Sciatic nerve (tissue), 2 donors: ENCODE results near the gene HOXA5. TPM values are rescaled to one million over a fixed set of nuclear protein-coding genes. Genes with fewer than 3 reads are reported as not detected.

Source experiments
- ATAC-seq: fragments of 200-7000 bp; cut with Tn5 transposase; one replicate; pipeline ENCODE4 v1.9.1; 2020; ENCODE audit warnings: mild to moderate bottlenecking, moderate library complexity
- DNase-seq: peaks from one replicate; pipeline ENCODE4 v3.0.0-alpha.2; 2020; ENCODE audit warnings: low spot score
- intact Hi-C: fragments of 100-400 bp; cut with DNase I; formaldehyde crosslinking; loops from one replicate; pipeline ENCODE4 v1.14.2; 2022
- total RNA-seq: library from RNA; stranded (reverse); fragmentation: NEBNext Ultra II Directional; extraction: Animal tissue kit (Norgen Biotek cat#: 25700); gene quantifications from one replicate; pipeline ENCODE4 v1.2.1, GENCODE V29; 2021
- donor health status: DM: no; HTN: no; CAD: no.
- donor health status: DM: no; HTN: no; CAD: no.

The HOXA5 gene
- total RNA-seq, 1 donor from 2014 or later = 20.1 TPM

DNA sequence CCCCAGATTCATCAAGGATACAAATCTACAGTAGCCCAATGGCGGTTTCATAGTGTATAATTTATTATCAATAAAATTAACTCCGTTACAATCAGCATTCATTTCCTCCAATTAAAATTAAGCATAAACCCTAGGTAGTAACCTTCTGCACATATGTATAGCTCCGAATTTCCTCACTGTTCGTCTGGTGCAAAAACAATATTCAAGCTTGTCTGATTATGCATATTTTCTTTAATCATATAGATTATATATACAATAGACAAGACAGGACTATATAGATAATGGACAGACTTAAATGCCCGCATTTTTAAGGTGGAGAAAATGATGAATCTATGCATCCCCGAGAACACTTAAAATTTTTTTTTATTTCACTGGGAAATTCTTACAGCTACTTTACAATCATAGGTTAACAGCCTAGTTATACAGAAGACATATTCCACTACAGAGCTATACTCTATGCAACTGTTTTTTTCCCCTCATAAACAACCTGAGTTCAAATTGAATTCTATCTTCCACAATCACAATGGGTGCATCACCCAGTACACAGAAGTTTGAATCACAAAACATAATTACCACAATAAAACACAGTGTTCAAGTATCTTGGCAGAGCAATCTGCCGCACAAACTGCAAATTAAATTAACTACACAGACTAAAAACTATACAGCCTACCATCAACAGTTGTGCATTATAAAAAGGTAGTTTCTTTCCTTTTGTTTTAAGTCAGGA lies 19.2 kb upstream of the HOXA5 start:
- ATAC-seq (no peak), DNase-seq (no peak)
- intact Hi-C loops = no loop called here

DNA sequence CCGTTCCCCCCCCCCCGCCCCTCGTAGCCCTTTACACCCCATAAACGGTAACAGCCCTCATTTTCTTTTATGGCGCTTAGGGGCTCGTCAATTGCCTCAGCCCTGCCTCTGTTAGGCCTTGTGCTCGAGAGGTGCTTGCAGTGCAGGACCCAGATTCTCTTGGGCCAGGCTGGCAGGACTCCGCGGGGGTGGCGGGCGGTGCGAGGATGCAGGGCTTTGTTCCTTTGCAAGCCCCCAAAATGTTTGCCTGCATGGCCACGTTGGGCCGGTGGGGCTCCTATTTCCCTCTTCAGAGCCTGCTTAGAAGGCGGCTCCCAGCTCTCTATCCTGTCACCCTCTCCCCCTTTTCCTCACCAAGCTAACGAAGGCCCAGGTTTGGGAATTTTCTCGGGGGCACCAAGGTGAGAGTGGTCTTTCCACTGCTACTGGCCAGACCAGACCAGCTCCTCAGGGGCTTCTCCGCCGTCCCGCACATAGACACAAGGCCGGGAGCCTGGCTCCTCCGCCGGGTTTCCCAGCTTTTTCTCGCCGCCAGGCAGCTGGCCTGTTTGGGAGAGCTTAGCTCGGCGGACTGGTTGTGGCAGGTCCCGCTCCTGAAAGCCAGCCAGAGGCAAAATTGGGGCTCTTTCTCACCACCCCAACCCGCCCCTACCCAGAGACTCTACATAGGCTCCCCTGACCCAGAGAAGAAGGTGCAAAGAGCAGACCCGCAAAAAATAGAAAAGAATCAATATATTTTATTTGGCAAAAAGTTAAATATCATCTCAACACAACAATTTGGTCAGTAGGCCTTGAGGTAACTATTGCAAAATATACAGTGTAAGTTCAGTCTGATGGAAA lies 18.5 kb upstream of the HOXA5 start:
- DNase-seq (peak; percentile 67), ATAC-seq (no peak)
- intact Hi-C loops = no loop called here

DNA sequence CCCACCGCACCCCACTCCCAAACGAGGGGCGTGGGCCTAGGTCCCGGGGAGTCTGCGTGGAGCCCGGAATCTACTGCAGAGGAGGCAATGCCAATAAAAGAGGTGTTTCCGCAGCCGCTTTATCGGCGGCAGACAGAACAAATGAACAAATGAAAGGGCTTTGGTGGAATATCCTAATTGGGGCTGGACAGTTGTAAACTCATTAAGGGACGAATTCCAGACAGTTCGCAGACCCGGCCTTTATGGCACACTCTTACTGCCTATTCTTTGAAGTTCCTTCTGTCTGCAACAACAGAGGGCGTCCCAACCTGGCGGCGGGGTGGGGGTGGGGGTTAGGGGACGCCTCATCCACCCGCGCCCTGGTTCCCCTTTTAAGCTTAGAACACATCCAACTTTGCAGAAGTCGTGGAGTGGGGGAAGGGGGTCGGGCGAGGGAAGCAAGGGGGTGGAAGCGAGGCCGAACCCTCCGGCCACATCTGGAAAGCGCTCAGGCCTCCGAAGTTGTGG lies 17.8 kb upstream of the HOXA5 start:
- intact Hi-C loops = no loop called here
- ATAC-seq (no peak), DNase-seq (peak; percentile 75)

GRCh38 chr7:27160546-27161213 lies 17.2 kb upstream of the HOXA5 start:
- intact Hi-C loops = no loop called here
- peak; percentile 60 for ATAC-seq
- peak; percentile 94 for DNase-seq

- no peak for ATAC-seq
- intact Hi-C loops = no loop called here
- peak; percentile 61 for DNase-seq
Observed at GRCh38 chr7:27160145-27160545, 16.7 kb upstream of the HOXA5 start.

DNA sequence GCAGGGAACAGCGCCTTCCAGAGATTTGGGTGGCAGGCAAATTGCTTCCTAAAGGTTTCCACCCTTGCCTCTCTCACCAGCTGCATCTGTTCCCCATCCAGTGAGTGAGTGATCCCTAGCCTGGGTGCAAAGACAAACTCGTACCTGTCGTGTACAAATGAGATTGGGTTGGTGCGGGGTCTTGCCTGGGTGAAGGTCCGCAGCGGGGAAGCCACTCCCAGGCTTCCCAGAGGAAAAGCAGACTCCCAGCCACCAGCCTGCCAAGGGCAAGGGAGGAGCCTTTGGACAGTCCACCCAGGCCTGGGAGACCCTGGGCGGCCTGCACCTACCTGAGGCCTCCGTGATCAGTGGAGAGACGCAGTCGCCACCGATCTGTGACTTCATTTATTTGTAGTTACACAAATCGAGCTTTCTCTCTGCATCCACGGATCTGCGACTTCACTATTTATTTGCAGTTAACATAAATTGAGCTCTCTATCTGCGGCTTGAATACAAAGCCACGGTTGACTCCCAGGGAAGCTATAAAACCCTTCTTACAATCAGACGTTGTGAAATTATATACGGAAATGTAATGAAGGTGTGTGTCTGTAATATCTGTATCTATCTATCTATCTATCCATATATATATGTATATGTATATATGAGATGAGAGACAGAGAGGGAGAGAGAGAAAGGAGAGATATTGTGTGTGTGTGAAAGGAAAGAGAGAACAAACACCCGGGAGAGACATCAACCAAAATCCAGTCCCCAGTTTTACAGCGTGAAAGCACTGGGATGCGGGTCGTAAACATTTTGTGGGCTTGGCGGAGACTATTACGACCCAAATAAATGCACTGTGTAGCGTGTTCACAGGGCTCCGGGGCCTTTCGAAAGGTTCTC lies 16.0 kb upstream of the HOXA5 start:
- DNase-seq (no peak), ATAC-seq (no peak)
- intact Hi-C loops = loop anchor here (10.0 kb wide), 1 partner anchor 785 kb away; no protein-coding TSS in a partner anchor

DNA sequence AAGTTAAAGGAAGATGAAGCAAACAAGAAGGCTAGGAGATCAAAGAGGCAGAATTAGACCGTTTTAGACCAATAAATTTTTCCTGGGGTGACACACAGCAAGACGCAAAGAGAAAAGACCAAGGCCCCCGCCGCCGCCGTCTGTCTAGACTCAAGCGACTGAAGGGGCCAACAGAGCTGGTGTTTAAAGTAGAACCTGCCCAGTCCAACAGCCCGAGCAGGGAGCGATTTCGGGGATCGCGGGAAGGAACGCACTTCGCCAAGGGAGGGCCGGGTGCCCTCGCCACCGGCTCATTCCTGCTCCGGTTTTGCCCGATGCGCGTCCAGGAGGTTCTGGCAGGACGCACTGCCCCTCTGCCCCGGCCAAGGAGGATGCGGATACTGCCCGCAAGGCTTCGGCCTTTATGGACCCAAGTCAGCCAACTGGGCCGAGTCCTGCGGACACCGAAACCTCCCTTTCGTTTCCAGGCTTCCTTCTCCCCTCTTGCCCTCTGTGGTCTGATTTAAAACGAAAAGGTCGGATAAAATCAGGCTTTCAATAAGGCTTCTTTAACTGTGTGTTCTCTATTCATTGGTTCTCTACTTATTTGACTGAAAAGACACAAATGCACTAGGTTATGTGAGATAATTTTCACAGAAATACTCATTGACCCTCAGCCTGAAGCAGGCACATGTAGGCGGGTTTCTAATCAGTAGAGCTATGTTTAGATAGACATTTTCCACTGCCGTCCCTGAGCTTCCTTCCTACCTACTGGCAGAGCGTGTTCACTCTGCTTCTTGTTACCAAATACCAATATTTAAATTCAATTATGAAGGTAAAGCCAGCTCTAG lies 15.2 kb upstream of the HOXA5 start:
- peak; percentile 55 for DNase-seq
- ATAC-seq = no peak
- intact Hi-C loops = loop anchor here (10.0 kb wide), 1 partner anchor 784 kb away; no protein-coding TSS in a partner anchor

- intact Hi-C loops = loop anchor here (10.0 kb wide), 1 partner anchor 783 kb away; no protein-coding TSS in a partner anchor
Observed at GRCh38 chr7:27157702-27158431, 14.4 kb upstream of the HOXA5 start.

GRCh38 chr7:27156916-27157701 lies 13.6 kb upstream of the HOXA5 start:
- DNase-seq (peak; percentile 70), ATAC-seq (no peak)
- intact Hi-C loops = loop anchor here (10.0 kb wide), 1 partner anchor 782 kb away; no protein-coding TSS in a partner anchor

More at GRCh38 chr7:27157702-27158431, 14.4 kb upstream of the HOXA5 start:
- DNase-seq (peak; percentile 55), ATAC-seq (no peak)

DNA sequence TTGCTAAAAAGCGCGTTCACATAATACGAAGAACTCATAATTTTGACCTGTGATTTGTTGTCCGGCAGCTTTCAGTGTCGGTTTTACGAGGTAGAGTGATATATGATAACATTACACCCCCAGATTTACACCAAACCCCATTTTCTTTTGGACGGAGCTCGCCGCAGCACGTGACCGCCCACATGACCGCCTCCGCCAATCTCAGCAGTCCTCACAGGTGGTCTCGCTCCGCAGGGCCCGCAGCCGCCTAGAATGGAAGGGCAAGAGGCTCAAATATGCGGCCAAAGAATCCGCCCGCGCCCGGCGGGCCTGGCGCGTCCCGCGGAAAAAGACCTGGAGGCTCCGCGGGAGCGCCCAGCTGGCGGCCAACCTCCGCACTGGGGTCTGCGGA lies 13.0 kb upstream of the HOXA5 start, which contains the start of gene HOXA7:
Gene HOXA7 (minus strand): TSS at position 168 of the 391 bp plus-strand sequence. CDS start 130 bp downstream, at position 38.
- intact Hi-C loops = loop anchor here (10.0 kb wide), 1 partner anchor 782 kb away; no protein-coding TSS in a partner anchor
- DNase-seq (peak; percentile 91), ATAC-seq (peak; percentile 73)

DNA sequence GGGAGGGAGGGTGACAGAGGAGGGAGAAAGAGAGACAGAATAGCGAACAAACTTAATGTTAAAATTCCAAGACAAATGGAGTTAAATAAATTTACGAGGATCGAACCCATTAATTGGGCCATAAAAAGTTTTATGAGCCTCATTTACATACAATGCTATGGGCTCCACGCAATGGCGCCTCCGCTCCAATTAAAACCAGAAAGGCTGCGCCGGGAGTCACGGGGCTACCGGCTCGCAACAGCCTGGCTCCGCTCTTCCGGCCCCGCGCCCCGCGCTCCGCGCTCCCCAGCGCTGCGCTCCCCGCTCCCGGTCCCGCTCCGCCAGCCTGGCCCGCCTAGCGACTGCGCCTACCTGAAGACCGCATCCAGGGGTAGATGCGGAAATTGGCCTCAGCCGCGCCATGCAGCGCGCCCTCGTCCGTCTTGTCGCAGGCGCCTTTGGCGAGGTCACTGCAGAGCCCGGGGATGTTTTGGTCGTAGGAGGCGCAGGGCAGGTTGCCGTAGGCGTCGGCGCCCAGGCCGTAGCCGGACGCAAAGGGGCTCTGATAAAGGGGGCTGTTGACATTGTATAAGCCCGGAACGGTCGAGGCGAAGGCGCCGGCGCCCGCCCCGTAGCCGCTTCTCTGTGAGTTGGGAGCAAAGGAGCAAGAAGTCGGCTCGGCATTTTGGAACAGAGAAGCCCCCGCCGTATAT lies 12.5 kb upstream of the HOXA5 start:
- DNase-seq (peak; percentile 66), ATAC-seq (peak; percentile 8)
- intact Hi-C loops = loop anchor here (10.0 kb wide), 1 partner anchor 781 kb away; no protein-coding TSS in a partner anchor

DNA sequence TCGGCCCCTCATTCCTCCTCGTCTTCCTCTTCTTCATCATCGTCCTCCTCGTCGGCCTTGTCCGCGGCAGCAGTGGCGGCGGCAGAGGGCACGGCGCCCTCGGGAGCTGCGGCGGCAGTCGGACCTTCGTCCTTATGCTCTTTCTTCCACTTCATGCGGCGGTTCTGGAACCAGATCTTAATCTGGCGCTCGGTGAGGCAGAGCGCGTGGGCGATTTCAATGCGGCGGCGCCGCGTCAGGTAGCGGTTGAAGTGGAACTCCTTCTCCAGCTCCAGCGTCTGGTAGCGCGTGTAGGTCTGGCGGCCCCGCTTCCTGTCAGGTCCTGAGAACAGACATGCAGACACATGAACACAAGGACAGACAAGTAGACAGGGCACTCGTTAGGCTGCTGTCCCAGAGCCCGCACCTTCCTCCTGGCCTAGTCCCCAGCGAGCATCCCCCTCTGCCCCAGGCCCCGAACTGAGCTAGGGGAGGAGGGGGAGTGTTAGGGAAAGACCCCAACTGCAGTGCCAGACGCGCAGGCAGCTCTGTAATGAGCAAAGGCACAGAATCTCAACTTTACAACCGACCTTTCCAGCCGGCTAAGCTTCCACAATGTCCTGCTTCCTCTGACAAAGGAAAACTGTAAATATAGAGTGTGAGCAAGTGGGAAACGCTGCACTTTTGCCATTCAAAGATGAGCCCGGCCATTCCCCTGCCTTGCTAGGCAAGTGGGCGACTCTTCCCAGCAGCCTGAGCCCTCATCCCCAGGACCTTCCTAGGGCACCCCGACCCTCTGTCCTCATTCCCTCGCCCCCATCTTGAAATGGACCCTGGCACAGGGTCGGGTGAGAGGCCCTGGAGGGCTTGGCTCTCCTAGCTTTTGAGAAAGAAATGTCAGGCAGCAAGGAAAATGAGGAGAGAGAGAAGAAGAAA lies 11.7 kb upstream of the HOXA5 start:
- DNase-seq (peak; percentile 67), ATAC-seq (no peak)
- intact Hi-C loops = loop anchor here (10.0 kb wide), 1 partner anchor 780 kb away; no protein-coding TSS in a partner anchor

GRCh38 chr7:27154369-27154768 lies 10.9 kb upstream of the HOXA5 start:
- ATAC-seq (no peak), DNase-seq (peak; percentile 56)
- intact Hi-C loops = loop anchor here (10.0 kb wide), 1 partner anchor 780 kb away; no protein-coding TSS in a partner anchor

DNA sequence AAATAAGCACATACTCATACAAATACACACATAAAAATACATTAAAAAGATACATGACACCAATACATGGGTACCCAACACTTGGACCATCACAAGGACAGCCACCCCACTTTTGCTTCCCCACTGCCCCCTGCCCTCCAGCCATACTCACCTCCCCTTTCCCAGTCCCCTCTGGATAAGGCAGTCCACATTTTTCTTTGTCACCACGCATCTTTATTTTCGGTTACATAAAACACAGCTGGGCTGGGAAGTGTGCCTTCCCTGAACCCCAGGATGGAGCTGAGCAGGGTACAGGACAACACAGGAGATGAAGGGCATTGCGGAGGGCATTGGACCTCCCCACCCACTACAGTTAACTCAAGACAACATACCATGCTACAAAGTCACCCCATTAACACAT lies 10.0 kb upstream of the HOXA5 start:
- intact Hi-C loops = loop anchor here (10.0 kb wide), 1 partner anchor 779 kb away; no protein-coding TSS in a partner anchor
- no peak for ATAC-seq
- DNase-seq = no peak
